Activated CD8-positive, alpha-beta memory T cell treated with anti-CD3 and anti-CD28 coated beads, Interleukin-2, amount 10 ng/mL, durations not matched to agents 7 days and 5 days (primary cell): Measurements from ENCODE around the gene PEX11B. TPM values are rescaled to one million over a fixed set of nuclear protein-coding genes. Genes with fewer than 3 reads are reported as not detected.

Experiments
- ATAC-seq: fragments of 150-1000 bp; cut with Tn5 transposase; one replicate; pipeline ENCODE4 v1.10.0; 2021; ENCODE audit warnings: moderate library complexity
- CTCF ChIA-PET: fragments of 350-600 bp; sonication (Branson Sonifier 250); formaldehyde crosslinking; loops from one replicate; lab custom pipeline; 2021; ENCODE audit warnings: antibody characterized with exemption; lab: Charles Lee
- DNase-seq: peaks from one replicate; pipeline ENCODE4 v3.0.0-alpha.2; 2020
- H3K27ac Mint-ChIP-seq: one replicate; pipeline ENCODE4 v1.8.0; 2021; ENCODE audit warnings: mild to moderate bottlenecking, mixed read lengths
- H3K27me3 Mint-ChIP-seq: one replicate; pipeline ENCODE4 v1.8.0; 2021; ENCODE audit warnings: mixed read lengths
- H3K36me3 Mint-ChIP-seq: one replicate; pipeline ENCODE4 v1.8.0; 2021; ENCODE audit warnings: mild to moderate bottlenecking, mixed read lengths
- H3K4me1 Mint-ChIP-seq: one replicate; pipeline ENCODE4 v1.8.0; 2021; ENCODE audit warnings: mixed read lengths
- H3K4me3 Mint-ChIP-seq: one replicate; pipeline ENCODE4 v1.8.0; 2021; ENCODE audit warnings: mild to moderate bottlenecking, moderate library complexity, mixed read lengths
- H3K9me3 Mint-ChIP-seq: one replicate; pipeline ENCODE4 v1.8.0; 2022; ENCODE audit warnings: low read depth, mixed read lengths
- total RNA-seq, 2 experiments: library from RNA; stranded (reverse); gene quantifications; one replicate each; pipeline ENCODE4 v1.2.3, GENCODE V29; 2021

Gene PEX11B
- total RNA-seq, 2 experiments from 2014 or later: 27.3 to 36.2 TPM

DNA sequence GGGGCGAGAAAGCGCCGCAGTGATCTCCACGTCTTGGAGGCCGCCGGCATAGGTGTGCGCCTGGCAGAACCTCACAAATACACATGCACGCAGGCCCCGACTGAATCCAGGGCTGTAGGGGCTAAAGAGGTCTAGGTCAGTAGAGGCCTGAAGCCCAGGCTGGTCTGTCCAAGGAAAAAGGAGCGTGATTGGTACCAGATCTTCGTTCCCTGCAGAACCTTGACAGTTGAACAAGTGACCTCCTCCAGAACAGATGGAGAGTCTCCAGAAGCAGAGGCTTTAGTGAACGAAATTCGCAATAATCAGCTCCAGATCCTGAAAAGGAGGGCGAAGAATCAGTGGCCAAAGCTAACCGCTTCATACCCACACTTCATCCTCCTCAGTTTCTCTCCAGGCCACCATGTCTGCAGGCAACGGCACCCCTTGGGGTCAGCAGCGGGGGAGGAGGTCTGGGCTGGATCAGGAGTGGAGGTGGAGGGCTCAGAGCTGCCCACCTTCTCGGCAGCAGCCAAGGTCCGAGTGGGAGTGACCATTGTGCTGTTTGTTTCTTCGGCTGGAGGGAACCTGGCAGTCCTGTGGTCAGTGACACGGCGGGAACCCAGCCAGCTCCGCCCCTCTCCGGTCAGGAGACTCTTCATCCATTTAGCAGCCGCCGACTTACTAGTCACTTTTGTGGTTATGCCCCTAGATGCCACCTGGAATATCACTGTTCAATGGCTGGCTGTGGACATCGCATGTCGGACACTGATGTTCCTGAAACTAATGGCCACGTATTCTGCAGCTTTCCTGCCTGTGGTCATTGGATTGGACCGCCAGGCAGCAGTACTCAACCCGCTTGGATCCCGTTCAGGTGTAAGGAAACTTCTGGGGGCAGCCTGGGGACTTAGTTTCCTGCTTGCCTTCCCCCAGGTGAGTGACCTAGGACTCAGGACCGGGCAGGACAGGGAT lies 749 bp upstream of the PEX11B start:
- Mint-ChIP-seq H3K9me3 (no peaks in the 10 kb centered on the region), H3K4me3 (peak overlapping the region; percentile 91), H3K36me3 (peaks cover 22% of the 10 kb centered on the region), H3K27ac (peak overlapping the region; percentile 95), H3K4me1 (peaks cover 40% of the 10 kb centered on the region), H3K27me3 (no peaks in the 10 kb centered on the region)
- CTCF ChIA-PET: interaction anchor here (0.9 to 14.6 kb wide), 9 partner anchors 8 to 72 kb away, joined by 3 to 184 read pairs (median 5); partner anchors contain the start of genes ANKRD34A, ITGA10, LIX1L and NUDT17
- DNase-seq: peak; percentile 62
- peak; percentile 91 for ATAC-seq

- Mint-ChIP-seq H3K4me1 (peaks cover 45% of the 10 kb centered on the region), H3K4me3 (peak overlapping the region; percentile 91), H3K36me3 (peaks cover 22% of the 10 kb centered on the region), H3K9me3 (no peaks in the 10 kb centered on the region), H3K27ac (peak overlapping the region; percentile 95), H3K27me3 (no peaks in the 10 kb centered on the region)
- ATAC-seq (no peak), DNase-seq (no peak)
- CTCF ChIA-PET: interaction anchor here (2.4 to 14.6 kb wide), 3 partner anchors 8 to 71 kb away, joined by 11 to 184 read pairs (median 22); partner anchors contain the start of genes ITGA10, NUDT17 and RBM8A
These were observed 922 bp downstream of the PEX11B start for GRCh38 chr1:145917595-145917994.

- Mint-ChIP-seq H3K36me3 (peaks cover 27% of the 10 kb centered on the region), H3K27ac (no peak overlapping the region), H3K9me3 (no peaks in the 10 kb centered on the region), H3K27me3 (no peaks in the 10 kb centered on the region), H3K4me1 (peaks cover 46% of the 10 kb centered on the region), H3K4me3 (peak overlapping the region; percentile 28)
- CTCF ChIA-PET: interaction anchor here (3.6 to 14.6 kb wide), 2 partner anchors 7 to 70 kb away, joined by 22 to 184 read pairs; partner anchors contain the start of genes ITGA10 and NUDT17
- DNase-seq: no peak
- ATAC-seq: no peak
These were observed 1.8 kb downstream of the PEX11B start for GRCh38 chr1:145916745-145917144.

DNA sequence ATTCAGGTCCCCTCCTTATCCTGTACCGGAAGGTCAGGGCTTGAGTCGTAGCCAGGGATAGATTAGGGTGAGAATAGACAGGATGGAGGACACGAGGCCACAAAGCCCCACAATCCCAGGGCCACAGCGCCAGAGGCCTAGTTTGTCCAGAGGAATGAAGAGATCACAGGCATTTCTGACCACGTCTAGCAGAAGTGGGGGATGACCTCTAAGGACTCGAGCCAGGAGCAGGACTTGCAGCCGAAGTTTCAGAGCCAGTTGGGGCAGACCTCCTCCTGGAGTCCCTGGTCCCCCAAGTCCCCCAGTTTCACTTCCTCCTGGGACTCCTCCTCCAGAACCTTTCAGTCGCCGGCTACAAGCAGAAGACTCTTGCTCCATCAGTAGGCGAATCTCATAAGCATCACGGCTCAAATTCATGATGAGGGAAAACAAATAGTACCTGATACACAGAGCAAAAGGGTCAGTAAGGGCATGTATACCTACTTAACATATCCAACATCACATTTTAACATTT lies 6.3 kb downstream of the PEX11B start:
- Mint-ChIP-seq H3K27me3 (no peaks in the 10 kb centered on the region), H3K9me3 (no peaks in the 10 kb centered on the region), H3K27ac (peak overlapping the region; percentile 25), H3K4me3 (no peak overlapping the region), H3K36me3 (peaks cover 34% of the 10 kb centered on the region), H3K4me1 (peaks cover 33% of the 10 kb centered on the region)
- CTCF ChIA-PET: interaction anchor here (1.4 to 14.6 kb wide), 6 partner anchors 17 to 65 kb away, joined by 3 to 184 read pairs (median 13); partner anchors contain the start of genes NUDT17 and PIAS3
- DNase-seq (no peak), ATAC-seq (no peak)

- ATAC-seq (no peak), DNase-seq (no peak)
- peaks cover 16% of the 10 kb centered on the region for H3K36me3 Mint-ChIP-seq
- H3K4me1 Mint-ChIP-seq: peaks cover 20% of the 10 kb centered on the region
- H3K4me3 Mint-ChIP-seq: no peak overlapping the region
- no peak overlapping the region for H3K27ac Mint-ChIP-seq
- no peaks in the 10 kb centered on the region for H3K9me3 Mint-ChIP-seq
- CTCF ChIA-PET: interaction anchor here (0.8 to 14.6 kb wide), 12 partner anchors 9 to 109 kb away, joined by 3 to 184 read pairs (median 9); partner anchors contain the start of genes ANKRD35, NUDT17, PEX11B and PIAS3
- no peaks in the 10 kb centered on the region for H3K27me3 Mint-ChIP-seq
These were observed 9.9 kb downstream of the PEX11B start for GRCh38 chr1:145908653-145909052.

DNA sequence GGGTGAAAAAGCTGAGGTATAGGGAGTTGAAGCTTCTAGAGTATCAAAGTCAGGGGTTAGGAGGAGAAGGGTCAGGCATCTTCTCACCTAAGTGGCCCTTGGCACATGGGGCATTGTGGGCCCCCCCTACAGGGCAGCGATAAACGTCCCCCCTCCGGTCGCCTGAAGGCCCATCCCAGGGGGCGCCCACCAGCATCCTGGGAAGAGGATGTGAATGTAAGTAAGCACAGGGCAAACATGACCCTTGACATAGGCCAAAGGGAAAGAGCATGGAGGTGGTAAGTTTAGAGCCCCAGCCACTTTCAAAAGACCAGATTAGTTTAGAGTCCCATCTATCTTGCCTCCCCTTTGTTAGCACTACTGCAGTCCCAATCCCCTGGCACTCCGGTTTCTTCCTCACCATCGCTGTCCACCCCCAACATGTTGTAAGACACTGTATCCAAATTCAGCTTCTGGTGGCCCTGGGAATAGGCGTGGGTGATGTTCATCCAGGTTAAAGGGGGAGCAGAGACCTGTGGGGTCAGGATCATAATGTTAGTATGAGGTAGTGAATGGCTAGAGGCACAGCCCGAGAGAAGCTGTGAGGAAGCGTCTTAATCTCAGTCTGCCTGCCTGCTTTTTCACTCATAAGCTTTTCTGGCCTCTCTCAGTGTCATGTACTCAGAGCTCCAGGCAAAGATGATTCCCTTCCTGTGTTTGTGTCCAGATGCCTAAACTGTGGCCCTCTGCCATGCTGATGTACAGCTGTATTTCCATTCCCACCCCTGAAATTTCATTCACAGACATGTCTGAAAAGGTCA lies 11.4 kb downstream of the PEX11B start:
- ATAC-seq (no peak), DNase-seq (no peak)
- CTCF ChIA-PET: interaction anchor here (0.6 to 14.6 kb wide), 6 partner anchors 15 to 128 kb away, joined by 3 to 184 read pairs (median 4); partner anchors contain the start of gene NUDT17
- no peaks in the 10 kb centered on the region for H3K9me3 Mint-ChIP-seq
- H3K27ac Mint-ChIP-seq: no peak overlapping the region
- H3K27me3 Mint-ChIP-seq: no peaks in the 10 kb centered on the region
- no peak overlapping the region for H3K4me3 Mint-ChIP-seq
- H3K36me3 Mint-ChIP-seq: peaks cover 10% of the 10 kb centered on the region
- H3K4me1 Mint-ChIP-seq: peaks cover 14% of the 10 kb centered on the region

DNA sequence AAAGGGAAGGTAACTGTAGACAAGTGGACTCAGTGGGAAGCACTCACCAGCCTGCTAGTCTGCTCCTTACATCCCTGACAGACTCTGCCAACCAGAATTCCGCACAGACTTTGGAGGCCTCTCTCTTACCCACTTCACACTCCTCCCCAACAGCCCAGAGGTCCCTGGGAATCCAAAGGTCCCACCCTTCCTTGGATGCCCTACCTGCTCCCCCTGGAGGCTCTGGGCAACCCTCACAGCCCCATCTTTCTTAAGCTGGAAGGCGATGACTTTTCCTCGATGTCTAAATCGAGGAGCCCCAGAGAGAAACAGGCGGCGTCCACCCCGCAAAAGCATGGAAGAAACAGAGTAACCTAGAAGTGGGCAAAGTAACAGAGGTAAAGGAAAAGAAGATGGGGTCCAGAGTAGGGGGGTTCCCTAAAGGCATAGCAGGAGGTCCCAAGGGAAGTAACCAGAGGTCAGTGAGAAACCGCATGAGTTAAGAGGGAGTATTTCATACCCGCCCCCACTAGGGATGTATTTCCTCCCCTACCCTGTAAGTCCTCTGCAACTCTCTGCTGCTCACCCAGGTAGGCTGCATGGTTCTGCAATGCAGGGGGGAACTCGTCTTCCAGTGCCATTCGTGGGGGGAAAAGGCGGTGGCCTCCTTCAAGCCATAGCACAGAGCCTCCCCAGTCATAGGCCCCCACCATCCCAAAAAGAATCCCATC lies 17.1 kb downstream of the PEX11B start:
- CTCF ChIA-PET: interaction anchor here (1.4 to 1.9 kb wide), 2 partner anchors 9 to 55 kb away, joined by 4 to 7 read pairs; no protein-coding TSS in a partner anchor
- no peak for DNase-seq
- no peaks in the 10 kb centered on the region for H3K9me3 Mint-ChIP-seq
- H3K27ac Mint-ChIP-seq: no peak overlapping the region
- H3K4me3 Mint-ChIP-seq: no peak overlapping the region
- H3K27me3 Mint-ChIP-seq: no peaks in the 10 kb centered on the region
- H3K4me1 Mint-ChIP-seq: no peaks in the 10 kb centered on the region
- ATAC-seq: no peak
- no peaks in the 10 kb centered on the region for H3K36me3 Mint-ChIP-seq

- Mint-ChIP-seq H3K36me3 (no peaks in the 10 kb centered on the region), H3K27ac (no peak overlapping the region), H3K9me3 (no peaks in the 10 kb centered on the region), H3K4me3 (no peak overlapping the region), H3K27me3 (no peaks in the 10 kb centered on the region), H3K4me1 (no peaks in the 10 kb centered on the region)
- ATAC-seq: no peak
- CTCF ChIA-PET: no interaction called here
- DNase-seq: no peak
These were observed 19.8 kb downstream of the PEX11B start for GRCh38 chr1:145898756-145899155.

- Mint-ChIP-seq H3K4me1 (no peaks in the 10 kb centered on the region), H3K36me3 (no peaks in the 10 kb centered on the region), H3K27me3 (no peaks in the 10 kb centered on the region), H3K4me3 (no peak overlapping the region), H3K9me3 (no peaks in the 10 kb centered on the region), H3K27ac (no peak overlapping the region)
- DNase-seq (no peak), ATAC-seq (no peak)
- CTCF ChIA-PET: interaction anchor here (0.5 to 0.9 kb wide), 2 partner anchors 12 to 68 kb away, joined by 3 to 5 read pairs; partner anchors contain the start of gene ITGA10
These were observed 20.5 kb downstream of the PEX11B start for GRCh38 chr1:145897969-145898368.

GRCh38 chr1:145895471-145895870 lies 23.0 kb downstream of the PEX11B start:
- CTCF ChIA-PET: interaction anchor here (1.1 to 3.0 kb wide), 5 partner anchors 10 to 137 kb away, joined by 3 to 17 read pairs (median 8); partner anchors contain the start of genes ITGA10 and NUDT17
- no peak for DNase-seq
- Mint-ChIP-seq H3K36me3 (no peaks in the 10 kb centered on the region), H3K27me3 (no peaks in the 10 kb centered on the region), H3K27ac (no peak overlapping the region), H3K9me3 (no peaks in the 10 kb centered on the region), H3K4me1 (no peaks in the 10 kb centered on the region), H3K4me3 (no peak overlapping the region)
- no peak for ATAC-seq

GRCh38 chr1:145893306-145894055 lies 25.0 kb downstream of the PEX11B start:
- no peaks in the 10 kb centered on the region for H3K27me3 Mint-ChIP-seq
- CTCF ChIA-PET: interaction anchor here (0.9 to 4.1 kb wide), 10 partner anchors 8 to 83 kb away, joined by 3 to 31 read pairs (median 13); partner anchors contain the start of genes ANKRD35, ITGA10, LIX1L and NUDT17
- no peak for ATAC-seq
- no peaks in the 10 kb centered on the region for H3K4me1 Mint-ChIP-seq
- H3K4me3 Mint-ChIP-seq: no peak overlapping the region
- no peak for DNase-seq
- no peaks in the 10 kb centered on the region for H3K9me3 Mint-ChIP-seq
- H3K27ac Mint-ChIP-seq: no peak overlapping the region
- H3K36me3 Mint-ChIP-seq: no peaks in the 10 kb centered on the region
